ENCODE results near the gene COL4A6. TPM values are rescaled to one million over a fixed set of nuclear protein-coding genes. Genes with fewer than 3 reads are reported as not detected.

COL4A6 gene
- total RNA-seq, 1 experiment from 2014 or later: 0.28 TPM

DNA sequence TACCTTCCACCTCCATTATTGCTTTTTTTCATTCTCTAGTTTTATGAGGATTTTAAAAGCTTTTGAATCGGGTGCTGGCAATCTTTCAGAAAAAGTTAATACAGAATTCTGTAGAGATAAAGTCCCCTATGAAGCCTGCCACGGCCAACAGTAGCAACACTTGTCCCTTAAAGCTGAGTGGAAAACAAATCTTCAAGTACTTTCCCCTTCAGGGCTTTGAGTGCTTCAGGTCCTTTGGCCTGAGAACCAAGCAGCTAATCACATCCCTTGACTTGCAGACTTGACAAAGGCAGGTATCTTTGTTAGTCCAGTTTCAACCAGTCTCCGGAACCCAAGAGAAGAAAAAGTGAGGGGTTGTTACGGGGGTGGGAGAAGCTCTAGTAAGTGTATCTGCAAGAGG is 202.2 kb downstream of the COL4A6 start:
- DNase-seq (ENCODE audit: low read depth, low spot score) (no peak), ATAC-seq (no peak)
- Histone ChIP-seq H3K4me1 (ENCODE audit: control insufficient read depth, insufficient read depth, low read length) (no peaks in the 10 kb centered on the region), H3K4me3 (ENCODE audit: low read depth in 2 of 2, low read length in 2 of 2) (no peak overlapping the region), H3K9me3 (ENCODE audit: control insufficient read depth, insufficient read depth, low read depth, low read length) (no peaks in the 10 kb centered on the region), H3K36me3 (ENCODE audit: control insufficient read depth, insufficient read depth, low read length) (no peaks in the 10 kb centered on the region), H3K27me3 (ENCODE audit: control insufficient read depth, insufficient read depth, low read length) (no peaks in the 10 kb centered on the region), H3K27ac (ENCODE audit: low read length) (no peak overlapping the region)
- BruUV-seq (replicated peaks): no TSS peak
- POLR2A ChIA-PET: no interaction called here
- TF ChIP-seq TCF7L2 (IDR thresholded peaks at IDR 0.05; ENCODE audit: low read depth, low read length) (no peak), SIN3A (IDR thresholded peaks at IDR 0.05; ENCODE audit: borderline replicate concordance, insufficient read depth, low read depth, low read length) (no peak), POLR2AphosphoS5 (IDR thresholded peaks at IDR 0.05; ENCODE audit: low read depth, low read length) (no peak)
- TF ChIP-seq, protein P1, sequence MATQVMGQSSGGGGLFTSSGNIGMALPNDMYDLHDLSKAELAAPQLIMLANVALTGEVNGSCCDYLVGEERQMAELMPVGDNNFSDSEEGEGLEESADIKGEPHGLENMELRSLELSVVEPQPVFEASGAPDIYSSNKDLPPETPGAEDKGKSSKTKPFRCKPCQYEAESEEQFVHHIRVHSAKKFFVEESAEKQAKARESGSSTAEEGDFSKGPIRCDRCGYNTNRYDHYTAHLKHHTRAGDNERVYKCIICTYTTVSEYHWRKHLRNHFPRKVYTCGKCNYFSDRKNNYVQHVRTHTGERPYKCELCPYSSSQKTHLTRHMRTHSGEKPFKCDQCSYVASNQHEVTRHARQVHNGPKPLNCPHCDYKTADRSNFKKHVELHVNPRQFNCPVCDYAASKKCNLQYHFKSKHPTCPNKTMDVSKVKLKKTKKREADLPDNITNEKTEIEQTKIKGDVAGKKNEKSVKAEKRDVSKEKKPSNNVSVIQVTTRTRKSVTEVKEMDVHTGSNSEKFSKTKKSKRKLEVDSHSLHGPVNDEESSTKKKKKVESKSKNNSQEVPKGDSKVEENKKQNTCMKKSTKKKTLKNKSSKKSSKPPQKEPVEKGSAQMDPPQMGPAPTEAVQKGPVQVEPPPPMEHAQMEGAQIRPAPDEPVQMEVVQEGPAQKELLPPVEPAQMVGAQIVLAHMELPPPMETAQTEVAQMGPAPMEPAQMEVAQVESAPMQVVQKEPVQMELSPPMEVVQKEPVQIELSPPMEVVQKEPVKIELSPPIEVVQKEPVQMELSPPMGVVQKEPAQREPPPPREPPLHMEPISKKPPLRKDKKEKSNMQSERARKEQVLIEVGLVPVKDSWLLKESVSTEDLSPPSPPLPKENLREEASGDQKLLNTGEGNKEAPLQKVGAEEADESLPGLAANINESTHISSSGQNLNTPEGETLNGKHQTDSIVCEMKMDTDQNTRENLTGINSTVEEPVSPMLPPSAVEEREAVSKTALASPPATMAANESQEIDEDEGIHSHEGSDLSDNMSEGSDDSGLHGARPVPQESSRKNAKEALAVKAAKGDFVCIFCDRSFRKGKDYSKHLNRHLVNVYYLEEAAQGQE (IDR thresholded peaks at IDR 0.05; ENCODE audit: insufficient read depth in 1 of 2, low read depth in 2 of 2, low read length in 1 of 2): no peak
- TF ChIP-seq, protein P2, sequence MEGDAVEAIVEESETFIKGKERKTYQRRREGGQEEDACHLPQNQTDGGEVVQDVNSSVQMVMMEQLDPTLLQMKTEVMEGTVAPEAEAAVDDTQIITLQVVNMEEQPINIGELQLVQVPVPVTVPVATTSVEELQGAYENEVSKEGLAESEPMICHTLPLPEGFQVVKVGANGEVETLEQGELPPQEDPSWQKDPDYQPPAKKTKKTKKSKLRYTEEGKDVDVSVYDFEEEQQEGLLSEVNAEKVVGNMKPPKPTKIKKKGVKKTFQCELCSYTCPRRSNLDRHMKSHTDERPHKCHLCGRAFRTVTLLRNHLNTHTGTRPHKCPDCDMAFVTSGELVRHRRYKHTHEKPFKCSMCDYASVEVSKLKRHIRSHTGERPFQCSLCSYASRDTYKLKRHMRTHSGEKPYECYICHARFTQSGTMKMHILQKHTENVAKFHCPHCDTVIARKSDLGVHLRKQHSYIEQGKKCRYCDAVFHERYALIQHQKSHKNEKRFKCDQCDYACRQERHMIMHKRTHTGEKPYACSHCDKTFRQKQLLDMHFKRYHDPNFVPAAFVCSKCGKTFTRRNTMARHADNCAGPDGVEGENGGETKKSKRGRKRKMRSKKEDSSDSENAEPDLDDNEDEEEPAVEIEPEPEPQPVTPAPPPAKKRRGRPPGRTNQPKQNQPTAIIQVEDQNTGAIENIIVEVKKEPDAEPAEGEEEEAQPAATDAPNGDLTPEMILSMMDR (IDR thresholded peaks at IDR 0.05): no peak
- CTCF ChIA-PET: no interaction called here
- in situ Hi-C loops (cut with HindIII; ENCODE audit: low pct_unique_long_range_greater_than_20kb, low sequenced_read_pairs) (no loop called here), intact Hi-C loops (cut with micrococcal nuclease; ENCODE audit: unreplicated experiment) (no loop called here)

DNA sequence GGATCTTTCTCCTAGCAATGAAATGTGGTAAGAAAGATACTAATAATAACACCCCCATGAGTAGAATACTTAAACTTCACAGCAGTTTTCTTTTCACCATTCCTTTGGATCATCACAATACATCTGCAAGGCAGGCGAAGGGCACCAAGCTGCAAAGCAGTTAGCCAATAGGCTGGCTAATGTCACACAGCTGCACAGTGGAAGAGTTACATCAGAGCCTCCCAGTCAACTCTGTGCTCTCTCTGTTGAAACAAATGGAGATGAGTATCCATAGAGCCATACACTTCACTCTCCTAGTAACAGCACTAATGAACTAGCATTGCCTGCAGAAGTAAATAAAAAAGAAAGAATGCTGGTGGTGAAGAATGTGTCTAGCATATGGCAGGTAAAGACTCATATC is 207.6 kb downstream of the COL4A6 start:
- CTCF ChIA-PET: no interaction called here
- no peaks in the 10 kb centered on the region for H3K9me3 ChIP-seq (ENCODE audit: control insufficient read depth, insufficient read depth, low read depth, low read length)
- H3K27me3 ChIP-seq (ENCODE audit: control insufficient read depth, insufficient read depth, low read length): no peaks in the 10 kb centered on the region
- in situ Hi-C loops (cut with HindIII; ENCODE audit: low pct_unique_long_range_greater_than_20kb, low sequenced_read_pairs): no loop called here
- POLR2A ChIA-PET: no interaction called here
- BruUV-seq (replicated peaks): no TSS peak
- H3K36me3 ChIP-seq (ENCODE audit: control insufficient read depth, insufficient read depth, low read length): no peaks in the 10 kb centered on the region
- DNase-seq (ENCODE audit: low read depth, low spot score) (no peak), ATAC-seq (no peak)
- TF ChIP-seq, protein P1 (IDR thresholded peaks at IDR 0.05; ENCODE audit: insufficient read depth in 1 of 2, low read depth in 2 of 2, low read length in 1 of 2): no peak
- TF ChIP-seq SIN3A (IDR thresholded peaks at IDR 0.05; ENCODE audit: borderline replicate concordance, insufficient read depth, low read depth, low read length): no peak
- TF ChIP-seq, protein P2 (IDR thresholded peaks at IDR 0.05): no peak
- TF ChIP-seq TCF7L2 (IDR thresholded peaks at IDR 0.05; ENCODE audit: low read depth, low read length): no peak
- no peak for TF ChIP-seq POLR2AphosphoS5 (IDR thresholded peaks at IDR 0.05; ENCODE audit: low read depth, low read length)
- intact Hi-C loops (cut with micrococcal nuclease; ENCODE audit: unreplicated experiment): no loop called here
- H3K27ac ChIP-seq (ENCODE audit: low read length): no peak overlapping the region
- H3K4me1 ChIP-seq (ENCODE audit: control insufficient read depth, insufficient read depth, low read length): no peaks in the 10 kb centered on the region
- no peak overlapping the region for H3K4me3 ChIP-seq (ENCODE audit: low read depth in 2 of 2, low read length in 2 of 2)
